Body of pancreas (tissue), 4 donors: ENCODE measurements around the gene FYB1. TPM values are rescaled to one million over a fixed set of nuclear protein-coding genes. Genes with fewer than 3 reads are reported as not detected.

ENCODE experiments used
- ATAC-seq: fragments of 150-250 bp; one replicate; pipeline ENCODE4 v1.9.1; 2016
- DNase-seq, 4 donors: peaks; one replicate each; pipeline ENCODE4 v3.0.0-alpha.2; 2019
- H3K27ac ChIP-seq, 4 donors: fragments of 200-600 bp; sonication (generic); 1 replicate in 3 of 4; 2 replicates in 1 of 4; pipeline versions ENCODE4 v1.5.1 to v1.6.1; 2016 to 2019; ENCODE audit warnings: mild to moderate bottlenecking in 1 of 4, mixed read lengths in 1 of 4, moderate library complexity in 1 of 4
- H3K27me3 ChIP-seq, 2 donors: fragments of 200-600 bp; sonication (generic); one replicate each; pipeline ENCODE4 v1.6.0; 2016; ENCODE audit warnings: mild to moderate bottlenecking in 1 of 2
- H3K36me3 ChIP-seq, 2 donors: fragments of 200-600 bp; sonication (generic); replicated peaks in 1 of 2; 2 replicates each; pipeline ENCODE4 v1.5.1; 2016; ENCODE audit warnings: low read depth in 2 of 2; ENCODE audit not compliant: insufficient read depth in 1 of 2
- H3K4me1 ChIP-seq: fragments of 200-600 bp; sonication (generic); one replicate; pipeline ENCODE4 v1.6.0; 2016
- H3K4me3 ChIP-seq, 2 donors: fragments of 200-600 bp; sonication (generic); 1 replicate in 1 of 2; 2 replicates in 1 of 2; pipeline ENCODE4 v1.5.1; 2016 to 2019
- H3K9me3 ChIP-seq, 3 donors: fragments of 200-600 bp; sonication (generic); 1 replicate in 2 of 3; 2 replicates in 1 of 3; pipeline ENCODE4 v1.5.1; 2016
- CTCF ChIP-seq, 7 experiments: fragments of 450-650 bp in 4 of 7; fragments of 200-600 bp in 3 of 7; sonication (generic) in 3 of 7; IDR thresholded peaks; one replicate each; pipeline ENCODE4 v1.5.1; 2016 to 2019; ENCODE audit warnings: antibody characterized with exemption in 7 of 7
- POLR2A ChIP-seq, 3 donors: fragments of 450-650 bp; IDR thresholded peaks; one replicate each; pipeline ENCODE4 v1.6.1; 2016; ENCODE audit warnings: antibody characterized with exemption in 3 of 3, mild to moderate bottlenecking in 2 of 3
- WGBS, 2 donors: methylation state at CpG; one replicate each; pipeline ENCODE4 v1.1.5; 2017; 5-methylcytosine and 5-hydroxymethylcytosine counted together
- intact Hi-C: fragments of 100-400 bp; cut with DNase I; formaldehyde crosslinking; loops from one replicate; pipeline ENCODE4 v1.15.1; 2023
- total RNA-seq, 2 donors: library from RNA; depleted of rRNA; stranded (reverse); fragments of >200 nt; gene quantifications; one replicate each; pipeline ENCODE4 v1.1.0, GENCODE V29; 2016

The FYB1 gene
- total RNA-seq, 2 donors from 2014 or later = 2.9 to 3.0 TPM

DNA sequence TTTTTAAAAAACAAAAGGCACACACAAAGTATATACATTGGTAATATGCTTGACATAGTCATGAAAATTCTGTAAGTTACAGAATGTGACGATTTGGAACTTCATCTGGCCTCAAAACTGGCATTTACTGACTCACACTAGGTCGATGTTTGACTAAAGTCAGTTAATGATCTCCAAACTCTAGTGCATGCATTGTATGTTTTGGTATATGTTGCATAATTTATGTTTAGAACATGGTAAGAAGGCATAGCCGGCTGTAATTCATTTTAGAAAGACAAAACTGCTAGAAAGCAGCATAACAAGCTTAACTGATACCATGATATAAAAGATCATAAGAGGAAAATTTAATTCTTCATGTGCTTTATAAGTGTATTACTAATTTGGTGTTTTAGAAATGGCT, 86.6 kb downstream of the FYB1 start:
- Histone ChIP-seq H3K4me1 (no peaks in the 10 kb centered on the region), H3K9me3 (no peaks in the 10 kb centered on the region), H3K4me3 (no peak overlapping the region), H3K36me3 (no peaks in the 10 kb centered on the region), H3K27me3 (no peaks in the 10 kb centered on the region), H3K27ac (no peak overlapping the region)
- 41 to 42% methylated on average over 3 of the region's 3 CpGs for WGBS, 2 donors
- no peak for DNase-seq
- TF ChIP-seq CTCF (IDR thresholded peaks at IDR 0.05) = no peak
- no peak for TF ChIP-seq POLR2A (IDR thresholded peaks at IDR 0.05)
- intact Hi-C loops = no loop called here
- ATAC-seq = no peak

GRCh38 chr5:39132128-39132447, 87.3 kb downstream of the FYB1 start:
- no peak for ATAC-seq

GRCh38 chr5:39131210-39132127, 87.9 kb downstream of the FYB1 start:
- no peaks in the 10 kb centered on the region for H3K4me1 ChIP-seq
- ATAC-seq (no peak), DNase-seq (no peak)
- no peak overlapping the region for H3K4me3 ChIP-seq
- intact Hi-C loops = no loop called here
- WGBS, 2 donors = 36 to 42% methylated on average over 3 of the region's 3 CpGs
- no peaks in the 10 kb centered on the region for H3K27me3 ChIP-seq
- TF ChIP-seq POLR2A (IDR thresholded peaks at IDR 0.05) (no peak), CTCF (IDR thresholded peaks at IDR 0.05) (no peak)
- H3K36me3 ChIP-seq = no peaks in the 10 kb centered on the region
- H3K9me3 ChIP-seq = no peaks in the 10 kb centered on the region
- H3K27ac ChIP-seq = no peak overlapping the region

More at GRCh38 chr5:39132128-39132447, 87.3 kb downstream of the FYB1 start:
- intact Hi-C loops = no loop called here
- Histone ChIP-seq H3K4me1 (no peaks in the 10 kb centered on the region), H3K4me3 (no peak overlapping the region), H3K9me3 (no peaks in the 10 kb centered on the region), H3K27ac (no peak overlapping the region), H3K36me3 (no peaks in the 10 kb centered on the region), H3K27me3 (no peaks in the 10 kb centered on the region)
- WGBS, 2 donors = 57 to 61% methylated on average over 3 of the region's 3 CpGs
- DNase-seq = no peak
- TF ChIP-seq CTCF (IDR thresholded peaks at IDR 0.05) (no peak), POLR2A (IDR thresholded peaks at IDR 0.05) (no peak)

DNA sequence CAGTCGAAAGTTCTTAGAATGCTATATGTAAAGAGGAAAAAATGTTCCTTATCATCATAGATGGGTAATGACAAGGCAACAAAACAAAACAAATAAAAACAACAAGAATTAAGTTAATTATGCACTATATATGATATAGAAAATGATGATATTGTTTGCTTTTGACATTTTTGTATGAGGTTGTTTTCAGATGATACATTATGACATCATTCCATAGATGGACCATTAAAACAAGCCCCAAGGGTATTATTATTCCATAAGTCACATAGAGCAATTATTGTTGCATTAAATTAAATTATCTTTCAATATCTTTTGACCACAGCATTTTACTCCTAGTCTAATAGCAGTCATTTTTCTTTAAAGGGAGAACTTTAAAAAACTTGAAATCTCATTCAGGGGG, 88.6 kb downstream of the FYB1 start:
- Histone ChIP-seq H3K27ac (no peak overlapping the region), H3K36me3 (no peaks in the 10 kb centered on the region), H3K4me3 (no peak overlapping the region), H3K9me3 (no peaks in the 10 kb centered on the region), H3K4me1 (no peaks in the 10 kb centered on the region), H3K27me3 (no peaks in the 10 kb centered on the region)
- intact Hi-C loops = no loop called here
- ATAC-seq = no peak
- no peak for DNase-seq
- 50 to 60% methylated on average over 1 of the region's 1 CpG for WGBS, 2 donors
- no peak for TF ChIP-seq POLR2A (IDR thresholded peaks at IDR 0.05)
- no peak for TF ChIP-seq CTCF (IDR thresholded peaks at IDR 0.05)

DNA sequence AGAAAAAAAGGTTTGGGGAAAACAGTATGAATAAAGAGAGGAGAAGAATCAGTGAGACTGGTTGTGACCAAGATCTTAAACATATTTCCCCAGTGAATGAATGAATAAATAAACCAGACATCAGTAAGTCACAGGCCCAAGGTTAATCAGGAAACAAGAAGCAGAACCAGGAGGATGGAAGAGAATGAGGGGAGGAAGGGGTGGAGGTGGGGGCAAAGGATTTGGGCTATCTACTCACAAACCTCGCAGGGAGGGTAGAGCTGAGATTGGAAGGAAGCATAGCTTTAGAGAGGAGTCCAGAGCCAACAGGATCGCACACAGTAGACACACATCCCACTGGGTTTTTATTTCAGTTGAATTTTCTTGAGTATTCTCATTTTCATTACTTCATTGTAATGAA, 97.4 kb downstream of the FYB1 start:
- Histone ChIP-seq H3K27ac (no peak overlapping the region), H3K27me3 (no peaks in the 10 kb centered on the region), H3K4me3 (no peak overlapping the region), H3K9me3 (no peaks in the 10 kb centered on the region), H3K4me1 (no peaks in the 10 kb centered on the region), H3K36me3 (no peaks in the 10 kb centered on the region)
- DNase-seq (no peak), ATAC-seq (no peak)
- intact Hi-C loops = no loop called here
- TF ChIP-seq POLR2A (IDR thresholded peaks at IDR 0.05) (no peak), CTCF (IDR thresholded peaks at IDR 0.05) (no peak)
- 61 to 66% methylated on average over 2 of the region's 2 CpGs for WGBS, 2 donors
